CMK (cell line): ENCODE data around the gene FNTB.
A peak's percentile ranks its signal among the peaks of the same experiment; 100 is the strongest.

Experiments used
- DNase-seq: peaks from one replicate; pipeline ENCODE4 v3.0.0-alpha.2; 2010; ENCODE audit warnings: low read depth

Gene FNTB

GRCh38 chr14:65052832-65053231 is 66.1 kb downstream of the FNTB start:
- DNase-seq: no peak

- DNase-seq: no peak
Measured at GRCh38 chr14:65053466-65053865, 66.8 kb downstream of the FNTB start.

DNA sequence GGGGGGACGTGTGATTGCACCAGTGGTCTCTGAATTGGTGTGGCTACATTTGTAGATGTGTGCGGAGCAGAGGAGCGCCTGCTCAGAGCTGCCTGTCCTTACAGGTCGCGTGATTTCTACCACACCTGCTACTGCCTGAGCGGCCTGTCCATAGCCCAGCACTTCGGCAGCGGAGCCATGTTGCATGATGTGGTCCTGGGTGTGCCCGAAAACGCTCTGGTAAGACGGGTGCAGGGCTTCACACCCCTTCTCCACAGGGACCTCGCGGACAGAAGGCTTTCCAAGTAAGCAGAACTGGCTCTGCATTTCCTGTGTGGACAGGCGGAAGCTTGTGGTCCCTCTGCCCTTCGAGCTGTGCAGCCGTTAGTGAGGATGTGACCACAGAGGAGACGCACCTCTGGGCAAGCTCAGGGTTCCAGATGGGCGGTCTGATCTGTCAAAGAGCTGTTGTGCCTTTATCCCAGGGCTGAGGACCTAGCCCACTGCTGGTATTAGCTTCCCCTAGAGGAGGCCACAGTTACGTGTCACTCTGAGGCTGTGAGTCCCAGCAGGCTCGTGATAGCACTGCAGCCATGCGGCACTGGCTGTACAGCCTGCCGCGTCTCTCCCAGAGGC is 67.9 kb downstream of the FNTB start:
- DNase-seq: peak; percentile 95

DNA sequence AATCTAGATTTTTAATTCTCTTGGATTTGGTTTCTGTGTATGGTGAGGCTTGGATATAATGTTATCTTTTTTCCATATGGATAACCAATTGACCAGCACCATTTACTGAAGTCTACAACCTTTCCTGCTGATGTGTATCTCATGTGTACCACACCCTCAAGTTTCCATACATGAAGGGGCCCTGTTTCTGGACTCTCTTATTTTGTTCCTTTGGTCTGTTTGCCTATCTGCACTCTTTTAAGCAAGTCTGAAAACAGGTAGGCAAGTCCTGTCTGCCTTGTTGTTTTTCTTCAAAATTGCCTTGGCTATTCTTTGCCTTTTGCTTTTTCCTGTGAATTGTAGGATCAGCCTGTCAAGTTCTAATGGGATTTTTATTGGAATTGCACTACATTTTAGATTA is 71.0 kb downstream of the FNTB start:
- no peak for DNase-seq

DNA sequence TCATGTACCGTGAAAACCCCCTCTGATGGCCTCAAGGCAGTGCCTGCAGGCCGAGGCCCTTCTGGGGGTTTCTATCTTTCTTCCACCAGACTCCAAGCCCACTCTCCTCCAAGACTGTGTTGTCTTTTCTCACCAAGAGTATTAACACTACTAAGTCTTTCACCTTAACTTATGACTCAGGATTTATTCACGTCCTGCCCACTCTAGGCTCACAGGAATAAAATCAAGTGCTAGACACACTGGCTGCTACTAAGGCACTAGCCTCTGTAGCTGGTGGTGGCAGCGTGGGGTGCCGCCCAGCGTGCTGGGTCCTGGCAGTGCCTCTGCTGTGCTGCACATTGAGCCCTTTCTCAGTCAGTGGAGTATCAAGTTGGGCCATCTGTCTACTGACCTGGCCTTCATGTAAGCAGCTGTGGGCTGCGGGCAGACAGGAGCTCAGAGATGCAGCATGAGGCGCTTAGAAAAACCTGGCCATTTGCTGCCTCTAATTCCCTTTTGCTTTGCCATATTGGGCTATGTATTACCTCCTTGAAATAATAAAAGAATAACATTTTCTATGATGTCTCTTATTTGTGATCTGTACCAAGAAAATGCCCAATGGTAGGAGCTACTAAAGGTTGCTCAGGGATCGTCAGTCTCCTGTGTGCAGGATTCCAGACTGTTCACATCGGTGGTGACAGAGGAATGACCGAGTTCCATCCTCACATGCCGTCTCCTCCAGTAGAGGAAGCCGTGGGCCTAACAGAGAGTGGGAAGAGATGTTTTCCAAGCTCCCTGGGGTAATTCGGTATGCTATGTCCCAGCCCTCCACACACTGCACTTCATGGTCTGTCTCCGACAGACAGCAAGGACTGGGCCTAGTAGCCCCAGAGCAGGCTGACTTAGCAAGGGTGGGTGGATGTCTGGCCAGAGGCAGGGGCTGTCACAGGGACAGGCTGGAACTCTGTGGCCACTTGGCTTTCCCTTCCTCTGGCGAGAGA is 75.7 kb downstream of the FNTB start:
- no peak for DNase-seq

GRCh38 chr14:65065719-65066118 is 79.0 kb downstream of the FNTB start:
- DNase-seq: no peak

DNA sequence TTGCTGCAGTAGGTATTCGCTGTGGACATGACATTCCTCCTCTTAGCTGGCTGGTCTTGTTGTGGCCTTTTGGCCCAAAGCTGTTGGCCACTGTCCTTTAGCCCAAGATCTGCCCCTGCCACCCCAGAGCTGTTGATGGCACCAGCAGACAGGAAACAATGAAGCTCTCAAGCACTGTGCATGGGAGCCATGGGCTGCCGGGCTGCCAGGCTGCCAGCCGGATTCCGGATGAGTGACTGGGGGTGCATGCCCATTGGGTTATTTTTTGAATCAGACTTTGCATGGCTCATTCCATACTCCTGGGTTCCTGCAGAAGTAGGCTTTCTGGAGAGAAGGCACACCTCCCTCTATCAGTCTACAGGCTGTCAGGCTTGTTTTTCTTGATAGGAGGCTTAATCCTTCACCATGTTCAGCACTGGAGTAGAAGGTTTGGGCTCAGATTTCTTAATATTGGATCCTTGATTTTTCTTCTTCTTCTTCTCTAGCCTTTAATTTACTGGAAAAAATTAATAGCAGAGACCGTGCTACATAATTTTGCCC is 83.2 kb downstream of the FNTB start:
- no peak for DNase-seq

DNA sequence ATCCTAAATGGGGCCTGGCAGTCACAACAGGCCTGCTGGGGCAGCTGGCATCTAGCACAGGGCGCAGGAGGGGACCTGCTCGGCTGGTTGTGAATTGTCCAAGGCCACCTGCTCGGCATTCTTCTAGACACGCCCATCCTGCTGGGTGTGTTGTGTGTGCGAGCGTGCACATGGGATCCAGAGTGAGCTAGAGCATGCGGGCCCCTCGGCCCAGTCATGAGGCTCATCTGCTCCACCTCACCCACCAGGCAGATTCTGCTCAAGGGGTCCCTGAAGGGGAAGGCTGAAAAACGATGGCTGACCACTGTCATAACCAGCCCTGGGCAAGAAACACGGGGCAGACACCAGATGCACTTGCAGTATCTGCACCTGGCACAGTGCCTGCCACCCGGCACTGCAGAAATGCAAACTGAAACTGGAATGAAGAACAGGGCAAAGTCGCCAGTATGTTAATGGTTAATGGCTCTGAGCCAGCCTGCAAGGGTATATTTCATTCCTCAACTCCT is 83.8 kb downstream of the FNTB start:
- no peak for DNase-seq

GRCh38 chr14:65071544-65071943 is 84.8 kb downstream of the FNTB start:
- no peak for DNase-seq

DNA sequence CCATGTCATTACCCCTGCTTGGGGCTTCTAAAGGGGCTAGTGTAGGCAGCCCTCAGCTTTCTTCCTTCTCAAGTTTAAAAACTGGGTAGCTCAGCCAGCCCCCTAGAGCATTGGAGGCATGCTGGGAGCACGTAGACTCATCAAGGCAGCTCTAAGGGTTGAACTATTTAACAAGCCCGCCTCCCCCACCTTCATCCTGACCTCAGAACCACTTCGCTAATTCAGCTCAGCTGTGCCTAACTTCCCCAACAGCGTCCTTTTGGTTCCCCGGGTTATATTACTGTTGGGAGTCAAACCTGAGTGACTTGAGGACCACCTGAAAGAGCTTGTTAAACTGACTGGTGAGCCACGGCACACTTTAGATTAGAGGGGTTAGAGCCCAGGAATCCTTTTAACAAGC is 85.6 kb downstream of the FNTB start:
- DNase-seq: no peak

DNA sequence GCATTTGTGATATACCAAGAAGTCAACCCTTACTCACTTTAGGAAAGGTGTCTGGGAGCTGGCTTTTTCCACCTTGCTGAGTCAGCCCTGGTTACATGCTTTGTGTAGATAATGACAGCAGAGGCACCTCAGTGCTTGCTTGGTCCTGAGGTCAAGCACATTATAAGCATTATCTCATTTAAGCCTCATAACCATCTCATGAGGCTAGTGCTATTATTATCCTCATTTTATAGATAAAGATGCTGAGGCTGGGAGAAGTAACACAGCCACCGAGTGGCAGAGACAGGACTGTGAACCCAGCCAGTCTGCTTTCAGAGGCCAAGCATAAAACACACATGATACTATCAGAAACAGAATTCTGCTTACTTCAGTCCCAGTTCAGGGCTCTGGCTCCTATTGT is 86.2 kb downstream of the FNTB start:
- DNase-seq: no peak

DNA sequence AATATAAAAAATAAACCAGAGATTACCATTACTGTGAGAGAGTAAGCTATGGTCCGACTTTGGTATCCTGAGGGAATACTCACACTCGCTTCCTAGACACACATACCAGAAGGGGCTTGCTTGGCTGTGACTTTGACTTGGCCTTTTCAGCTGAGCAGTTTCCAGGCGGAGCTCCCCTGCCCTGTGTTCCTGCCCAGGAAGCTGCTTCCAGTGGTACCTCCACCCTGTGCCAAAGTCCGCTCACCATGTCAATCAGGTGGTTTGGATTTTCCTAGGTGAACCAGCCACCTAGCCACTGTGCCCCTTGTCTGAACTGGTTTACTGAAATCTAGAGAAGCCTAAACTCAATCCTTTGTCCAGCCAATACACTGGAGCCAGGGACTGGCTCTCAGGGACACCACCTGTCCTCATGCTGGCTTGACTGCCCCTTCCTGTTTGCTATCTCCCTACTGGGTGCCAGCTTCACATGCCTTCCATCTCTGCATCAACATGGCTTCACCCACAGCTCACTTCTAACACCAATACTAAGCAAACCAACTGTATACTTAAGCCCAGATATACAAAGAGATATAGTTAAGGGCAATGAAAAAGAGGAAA is 87.0 kb downstream of the FNTB start:
- no peak for DNase-seq

- no peak for DNase-seq
Measured at GRCh38 chr14:65074449-65075150, 87.9 kb downstream of the FNTB start.

DNA sequence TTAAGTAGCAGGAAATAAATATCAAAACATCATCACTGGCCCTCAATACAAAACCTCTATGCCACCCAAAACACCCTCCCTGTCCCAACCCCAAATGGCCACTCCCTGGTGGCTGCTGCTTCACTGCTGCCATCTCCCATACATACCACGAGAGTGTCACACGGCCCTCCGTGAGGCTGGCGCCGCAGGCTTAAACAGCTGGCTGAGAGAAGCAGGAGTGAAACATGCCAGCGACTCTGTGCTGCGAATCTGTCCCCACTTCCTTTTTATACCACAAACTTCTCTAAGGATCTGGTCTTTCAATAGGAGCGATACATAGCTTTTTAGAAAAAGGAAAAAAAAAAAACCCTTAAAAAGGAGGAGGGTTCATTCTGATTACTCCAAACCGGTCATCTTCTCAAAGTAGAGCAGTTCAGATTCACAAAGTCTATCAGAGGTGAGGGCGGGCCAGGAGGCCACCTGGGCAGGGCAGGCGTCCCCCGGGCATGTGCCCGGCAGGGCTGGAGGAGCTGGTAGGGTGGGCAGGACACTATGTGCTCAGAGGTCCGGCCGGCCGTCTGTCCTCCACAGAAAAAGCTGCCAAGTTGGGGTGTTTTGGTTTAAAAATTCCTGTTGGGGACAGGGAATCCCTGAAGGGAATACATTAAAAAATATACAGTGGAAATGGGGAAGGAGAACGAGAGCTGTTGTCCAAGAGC is 89.1 kb downstream of the FNTB start:
- no peak for DNase-seq

DNA sequence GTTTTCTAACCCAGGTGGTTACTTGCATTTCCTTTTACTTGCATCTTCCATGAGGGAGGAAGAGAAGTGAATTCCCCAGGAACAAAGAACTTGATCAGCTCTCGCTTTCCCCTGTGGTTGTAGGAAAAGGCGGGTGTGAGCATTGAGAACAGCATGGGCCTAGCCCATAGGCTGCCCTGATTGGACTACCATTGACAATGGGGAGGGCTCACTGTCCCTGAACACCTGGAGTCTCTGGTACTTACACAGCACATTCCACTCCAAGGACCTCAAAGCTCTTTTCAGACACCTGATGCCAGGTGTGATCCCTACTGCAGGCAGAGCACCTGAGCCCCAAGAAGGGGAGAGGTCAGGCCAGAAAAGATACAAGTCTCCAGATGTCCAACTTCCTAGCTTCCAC is 90.6 kb downstream of the FNTB start:
- DNase-seq: no peak

- DNase-seq: no peak
Measured at GRCh38 chr14:65079201-65079600, 92.5 kb downstream of the FNTB start.

- DNase-seq: no peak
Measured at GRCh38 chr14:65079768-65080167, 93.1 kb downstream of the FNTB start.

DNA sequence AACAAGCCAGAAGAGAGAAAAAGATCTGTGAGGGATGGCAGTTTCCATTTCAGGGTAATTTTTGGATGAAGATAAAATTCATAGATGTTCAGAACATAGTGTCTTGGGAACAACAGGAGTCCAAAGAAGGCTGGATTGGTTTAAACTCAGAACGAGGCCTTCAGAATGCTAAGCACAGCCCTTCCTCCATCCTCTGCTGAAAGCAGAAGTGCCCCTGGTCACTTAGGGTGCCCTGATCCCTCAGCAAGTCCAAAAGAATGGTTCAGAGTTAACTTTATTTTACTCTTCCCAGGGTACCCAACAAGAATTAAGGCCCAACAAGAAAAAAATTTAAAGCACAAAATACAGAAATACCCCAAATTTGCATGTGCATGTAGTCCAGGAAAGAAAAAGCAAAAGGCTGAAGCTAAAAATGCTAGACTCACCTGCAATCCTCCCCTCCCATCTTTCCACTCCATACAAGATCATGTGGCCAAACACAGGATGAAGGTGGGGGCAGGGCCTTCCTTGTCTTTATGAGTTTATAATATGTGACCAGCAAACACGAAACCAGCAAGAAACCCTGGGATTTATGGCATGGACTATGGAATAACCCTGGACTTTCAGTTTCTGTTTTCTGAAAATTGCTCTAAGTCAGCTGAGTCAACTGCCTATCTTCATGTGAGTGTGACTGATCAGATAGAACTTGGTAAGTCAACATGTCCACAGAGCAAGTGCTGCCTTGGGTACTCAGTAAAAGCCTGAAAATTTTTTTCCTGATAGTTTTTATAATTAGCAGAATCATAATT is 94.5 kb downstream of the FNTB start:
- no peak for DNase-seq

DNA sequence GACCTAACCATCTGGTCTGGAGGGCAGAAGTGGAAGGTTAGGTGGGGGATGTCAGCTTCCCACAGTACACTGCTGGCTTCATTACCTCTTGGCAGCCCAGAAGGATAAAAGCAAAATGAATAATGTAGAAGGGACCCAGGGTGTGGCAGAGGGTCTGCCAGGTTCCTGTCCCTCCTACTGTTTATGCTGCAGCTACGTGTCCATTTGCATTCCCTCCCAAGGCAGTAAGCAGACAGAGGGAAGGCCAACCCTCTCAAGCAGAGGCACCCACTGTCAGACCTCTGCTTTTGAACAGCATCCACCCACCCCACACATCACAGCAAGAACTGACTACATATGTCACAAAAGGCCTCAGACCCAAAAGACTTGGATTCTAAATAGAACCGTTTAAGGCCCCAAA is 96.2 kb downstream of the FNTB start:
- no peak for DNase-seq
